ENCODE measurements around the gene TMEM174. TPM values are rescaled to one million over a fixed set of nuclear protein-coding genes. Genes with fewer than 3 reads are reported as not detected.
"Not testable (repeated sequence)": the region's sequence is repeated elsewhere in the genome, so short reads cannot be mapped to it uniquely, and the experiment has no call there.

Gene TMEM174
- total RNA-seq, 1 experiment from 2014 or later = not detected

DNA sequence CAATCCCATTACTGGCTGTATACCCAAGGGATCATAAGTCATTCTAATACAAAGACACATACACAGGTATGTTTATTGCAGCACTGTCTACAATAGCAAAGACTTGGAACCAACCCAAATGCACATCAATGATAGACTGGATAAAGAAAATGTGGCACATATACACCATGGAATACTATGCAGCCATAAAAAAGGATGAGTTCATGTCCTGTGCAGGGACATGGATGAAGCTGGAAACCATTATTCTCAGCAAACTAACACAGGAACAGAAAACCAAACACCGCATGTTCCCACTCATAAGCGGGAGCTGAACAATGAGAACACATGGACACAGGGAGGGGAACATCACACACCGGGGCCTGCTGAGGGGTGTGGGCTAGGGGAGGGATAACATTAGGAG, 39.7 kb downstream of the TMEM174 start:
- DNase-seq (ENCODE audit: low read depth); in situ Hi-C loops (cut with HindIII; ENCODE audit: low pct_unique_long_range_greater_than_20kb, low sequenced_read_pairs): not testable (repeated sequence)

DNA sequence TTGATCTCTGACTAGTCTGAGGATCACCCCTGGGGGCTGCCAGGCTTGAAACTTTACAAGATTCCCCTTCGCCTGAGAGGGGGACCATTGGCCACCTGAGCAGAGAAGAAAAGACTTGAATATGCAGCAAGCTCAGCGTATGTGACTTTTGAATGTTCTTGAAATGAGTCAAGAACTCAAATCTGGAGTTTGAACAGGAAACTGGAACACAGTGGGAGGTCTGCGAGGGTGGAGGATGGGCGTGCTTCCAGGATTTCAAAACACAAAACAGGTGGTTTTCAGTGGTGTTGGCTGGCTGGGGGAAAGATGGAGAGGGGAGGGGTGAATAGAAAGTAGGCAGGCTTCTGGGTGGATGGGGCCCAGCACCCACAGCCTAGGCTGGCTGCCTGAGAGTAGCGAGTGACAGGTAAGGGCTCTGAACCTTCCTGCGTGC, 40.6 kb downstream of the TMEM174 start:
- in situ Hi-C loops (cut with HindIII; ENCODE audit: low pct_unique_long_range_greater_than_20kb, low sequenced_read_pairs) = no loop called here
- DNase-seq (ENCODE audit: low read depth) = no peak

DNA sequence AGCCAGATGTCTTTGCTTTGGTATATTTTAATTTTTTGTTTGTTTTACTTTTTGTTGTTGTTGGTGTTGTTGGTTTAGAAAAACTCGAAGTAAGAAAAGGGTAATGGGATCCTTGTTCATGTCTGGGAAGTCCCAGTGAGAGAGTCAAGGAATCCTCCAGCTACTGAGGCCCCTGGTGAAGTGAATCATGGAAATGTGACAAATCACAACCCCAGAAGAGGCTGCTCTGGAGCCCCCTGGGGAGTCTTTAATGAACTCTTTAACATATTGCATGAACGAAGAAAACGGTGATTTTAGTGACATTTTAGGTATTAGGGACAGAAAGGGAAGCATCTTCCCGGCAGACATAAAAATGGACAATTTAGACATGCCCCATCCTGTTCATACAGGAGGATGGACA, 41.3 kb downstream of the TMEM174 start:
- in situ Hi-C loops (cut with HindIII; ENCODE audit: low pct_unique_long_range_greater_than_20kb, low sequenced_read_pairs) = no loop called here
- DNase-seq (ENCODE audit: low read depth) = no peak

DNA sequence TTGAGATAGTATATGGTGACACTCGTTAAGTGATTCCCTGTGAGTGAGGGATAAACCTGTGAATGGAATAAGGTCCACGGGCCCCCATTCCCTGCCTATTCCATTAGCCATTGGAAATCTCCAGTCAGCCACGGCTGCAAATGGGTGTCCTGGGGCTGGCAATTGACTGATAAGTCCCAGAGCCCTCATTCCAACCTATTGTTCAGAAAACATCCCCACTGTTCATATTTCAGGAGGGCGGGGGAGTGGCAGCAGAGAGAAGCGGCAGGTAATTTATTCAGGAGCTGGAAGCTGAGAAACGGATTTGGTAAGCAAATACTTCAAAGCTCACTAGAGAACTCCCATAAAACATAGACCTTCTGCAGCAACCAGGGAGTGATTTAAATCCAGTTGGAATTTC, 42.0 kb downstream of the TMEM174 start:
- in situ Hi-C loops (cut with HindIII; ENCODE audit: low pct_unique_long_range_greater_than_20kb, low sequenced_read_pairs) = no loop called here
- DNase-seq (ENCODE audit: low read depth) = no peak

DNA sequence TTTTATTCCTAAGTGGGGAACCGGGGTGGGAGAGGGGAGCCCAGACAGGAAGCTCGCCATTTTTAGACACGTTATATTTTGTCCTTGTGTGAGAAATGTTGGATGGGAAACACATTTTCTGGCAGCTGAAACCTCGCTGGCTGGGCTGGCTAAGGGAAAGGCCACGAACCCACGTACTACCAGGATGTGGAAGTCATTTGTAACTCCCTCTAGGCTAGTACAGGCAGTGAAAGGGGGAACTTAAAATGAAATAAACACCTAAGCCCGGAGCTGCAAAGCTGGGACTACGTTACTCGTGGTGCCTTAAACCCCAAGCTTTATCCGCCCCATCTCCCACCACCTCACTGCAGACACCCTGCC, 42.5 kb downstream of the TMEM174 start:
- no peak for DNase-seq (ENCODE audit: low read depth)
- in situ Hi-C loops (cut with HindIII; ENCODE audit: low pct_unique_long_range_greater_than_20kb, low sequenced_read_pairs) = no loop called here

DNA sequence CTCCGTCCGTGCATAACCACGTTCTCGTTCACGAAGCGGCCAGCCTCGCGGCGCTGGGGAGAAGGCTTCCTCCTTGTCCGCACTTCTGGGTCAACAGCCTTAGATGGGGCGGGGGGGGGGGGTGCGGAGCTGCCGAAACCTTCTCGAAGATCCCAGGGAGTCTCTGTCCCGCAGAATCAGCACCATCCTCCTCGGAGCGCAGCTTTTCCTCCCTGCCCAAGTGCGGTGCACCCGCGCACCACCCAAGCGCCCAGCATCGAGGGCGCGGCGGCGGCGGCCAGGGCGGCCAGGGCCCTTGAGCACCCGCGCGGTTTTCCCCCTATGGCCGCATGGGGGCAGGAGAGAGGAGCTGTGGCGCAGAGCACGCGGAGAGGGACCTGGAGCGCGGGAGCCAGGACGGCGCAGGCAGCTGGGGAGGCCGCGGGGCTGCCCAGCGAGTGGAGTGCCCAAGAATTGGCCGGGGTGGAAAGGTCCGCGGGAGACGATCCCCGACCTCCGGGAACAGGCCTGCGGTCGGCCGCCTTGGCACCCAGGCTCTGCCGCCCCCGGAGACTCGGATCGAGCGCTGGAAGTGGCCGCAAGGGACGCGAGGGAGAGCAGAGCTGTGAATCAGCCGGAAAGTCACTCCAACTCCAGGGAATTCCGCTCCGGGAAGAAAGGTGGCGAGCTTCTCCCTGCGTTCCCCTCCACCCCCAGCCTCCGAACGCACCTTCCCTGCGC, 43.1 kb downstream of the TMEM174 start:
- DNase-seq (ENCODE audit: low read depth) = peak; percentile 88
- in situ Hi-C loops (cut with HindIII; ENCODE audit: low pct_unique_long_range_greater_than_20kb, low sequenced_read_pairs) = no loop called here

DNA sequence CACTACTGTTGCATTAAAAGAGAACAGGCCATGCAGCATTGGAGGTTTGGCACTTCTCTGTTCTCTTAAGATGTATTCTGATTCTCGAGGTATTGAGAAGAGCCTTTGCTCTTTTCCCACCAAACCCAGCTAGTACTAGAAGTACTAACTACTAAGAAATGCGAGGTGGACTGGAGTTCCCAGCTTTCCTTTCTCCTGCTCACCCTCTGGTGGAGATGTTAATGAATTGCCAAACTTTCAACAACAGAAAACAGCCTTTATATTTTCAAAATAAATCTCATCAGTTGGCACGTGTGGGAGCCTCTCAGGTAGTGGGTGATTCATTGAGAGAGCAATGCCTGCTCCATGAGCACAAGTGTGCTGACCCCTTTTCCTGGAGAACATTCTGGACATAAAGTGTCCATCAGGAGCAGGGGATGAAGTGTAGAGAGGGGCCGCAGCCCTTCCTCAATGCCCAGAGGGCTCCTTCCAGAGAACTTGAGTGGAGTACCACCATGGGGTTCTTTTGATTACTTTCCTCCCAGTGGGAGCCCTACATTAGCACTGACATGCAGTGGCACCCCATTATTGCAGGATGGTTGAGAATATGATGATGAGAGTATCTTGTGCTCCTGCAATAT, 45.7 kb downstream of the TMEM174 start:
- peak; percentile 33 for DNase-seq (ENCODE audit: low read depth)
- in situ Hi-C loops (cut with HindIII; ENCODE audit: low pct_unique_long_range_greater_than_20kb, low sequenced_read_pairs) = no loop called here

DNA sequence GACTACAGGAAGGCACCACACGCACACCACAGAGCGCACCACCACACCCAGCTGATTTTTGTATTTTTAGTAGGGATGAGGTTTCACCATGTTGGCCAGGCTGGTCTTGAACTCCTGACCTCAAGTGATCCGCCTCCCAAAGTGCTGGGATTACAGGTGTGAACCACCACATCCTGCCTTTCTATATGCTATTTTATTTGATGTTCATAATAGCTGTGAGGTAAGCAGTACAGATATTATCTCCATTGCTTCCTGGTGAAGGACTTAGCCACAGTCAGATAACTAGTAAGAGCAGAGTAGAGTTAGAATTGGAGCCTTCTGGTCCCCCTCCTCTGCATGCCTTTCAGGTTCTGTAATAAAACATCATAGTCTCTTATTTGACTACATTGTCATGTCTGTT, 46.3 kb downstream of the TMEM174 start:
- in situ Hi-C loops (cut with HindIII; ENCODE audit: low pct_unique_long_range_greater_than_20kb, low sequenced_read_pairs); DNase-seq (ENCODE audit: low read depth): not testable (repeated sequence)

DNA sequence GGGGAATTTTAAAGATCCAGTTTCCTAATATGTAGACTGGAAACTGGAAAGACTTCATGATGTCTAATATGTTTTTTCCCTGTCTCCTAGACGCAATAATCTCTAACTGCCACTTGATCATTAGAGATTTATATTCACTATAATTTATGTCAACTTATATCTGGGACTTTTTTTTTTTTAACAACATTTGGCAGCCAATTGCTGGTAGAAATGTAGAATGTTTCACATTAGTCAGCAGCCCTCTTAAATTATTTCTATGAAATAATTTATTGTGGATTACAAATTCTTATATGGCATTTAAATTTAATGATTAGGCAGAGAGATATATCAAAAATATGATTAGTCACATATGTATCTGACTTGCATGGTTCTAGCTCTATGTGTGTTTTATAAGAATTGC, 48.2 kb downstream of the TMEM174 start:
- in situ Hi-C loops (cut with HindIII; ENCODE audit: low pct_unique_long_range_greater_than_20kb, low sequenced_read_pairs) = no loop called here
- no peak for DNase-seq (ENCODE audit: low read depth)

DNA sequence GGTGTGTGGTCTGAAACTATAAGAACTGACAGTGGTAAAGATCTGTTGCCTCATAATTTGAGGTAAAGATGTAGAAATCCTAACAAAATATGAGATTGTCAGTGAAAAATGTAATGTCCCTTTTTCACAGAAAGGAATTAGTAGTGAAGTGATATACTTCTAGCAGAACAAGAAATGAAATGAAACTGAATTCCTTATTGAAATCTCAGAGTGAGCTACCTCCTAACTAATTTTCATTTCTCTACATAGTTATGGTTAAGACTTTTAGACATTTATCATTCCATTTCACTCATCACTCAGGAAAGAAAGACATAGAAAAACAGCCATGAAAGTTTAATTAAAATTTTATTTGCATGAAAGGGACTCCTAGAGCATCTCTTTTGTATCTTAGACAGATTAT, 48.7 kb downstream of the TMEM174 start:
- in situ Hi-C loops (cut with HindIII; ENCODE audit: low pct_unique_long_range_greater_than_20kb, low sequenced_read_pairs) = no loop called here
- DNase-seq (ENCODE audit: low read depth) = no peak

DNA sequence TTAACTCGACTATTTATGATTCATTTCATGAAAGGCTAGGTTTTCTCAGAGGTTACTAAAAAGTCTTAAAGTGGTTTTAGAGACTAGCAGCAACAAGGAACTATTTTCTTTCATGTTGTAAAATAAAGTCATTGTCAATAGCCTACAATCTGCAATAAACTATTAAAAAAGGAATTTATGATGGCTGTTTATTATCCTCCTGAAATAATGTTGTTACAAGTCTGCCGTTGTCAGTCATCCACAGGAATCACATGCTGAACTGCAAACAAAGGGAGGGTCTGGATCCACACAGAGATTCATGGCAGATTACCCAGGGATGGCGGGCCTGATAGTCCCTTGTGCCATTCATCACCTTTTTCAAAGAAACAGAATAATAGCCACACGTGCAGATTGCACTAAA, 49.2 kb downstream of the TMEM174 start:
- no peak for DNase-seq (ENCODE audit: low read depth)
- in situ Hi-C loops (cut with HindIII; ENCODE audit: low pct_unique_long_range_greater_than_20kb, low sequenced_read_pairs) = no loop called here

Other genes with a start within 250 kb of the TMEM174 start
- 3.1 and 6.9 TPM in 2 replicates for gene FCHO2, start 217.2 kb upstream of the TMEM174 start, total RNA-seq (2014; rRNA removed; shearing (Covaris generic); ENCODE audit: low replicate concordance)
- gene TMEM171, start 52.6 kb upstream of the TMEM174 start, total RNA-seq (2014; rRNA removed; shearing (Covaris generic); ENCODE audit: low replicate concordance) = 1.6 and 3.5 TPM in 2 replicates

Measured in Caki2 (cell line).